ENCODE results near the gene TUBB1.

TUBB1 gene

GRCh38 chr20:59000326-59000725 is 18.9 kb upstream of the TUBB1 start:
- H3K9ac ChIP-seq (ENCODE audit: low read length in 2 of 2): no peak overlapping the region
- no peaks in the 10 kb centered on the region for H3K27me3 ChIP-seq (ENCODE audit: control insufficient read depth in 1 of 2, insufficient read depth in 2 of 2, low read length in 2 of 2)
- H3K36me3 ChIP-seq (ENCODE audit: control insufficient read depth in 2 of 2, insufficient read depth in 2 of 2, low read length in 2 of 2): peaks cover 30 to 40% of the 10 kb centered on the region in 2 donors
- no peak overlapping the region for H3K27ac ChIP-seq (ENCODE audit: low read length)
- no peak overlapping the region for H3K4me3 ChIP-seq (ENCODE audit: low read length in 2 of 2)
- peaks cover 11% of the 10 kb centered on the region for H3K4me1 ChIP-seq (ENCODE audit: control insufficient read depth, insufficient read depth, low read length)
- no peaks in the 10 kb centered on the region for H3K9me3 ChIP-seq (ENCODE audit: control insufficient read depth in 2 of 2, low read length in 2 of 2)

- Histone ChIP-seq H3K27me3 (ENCODE audit: control insufficient read depth in 1 of 2, insufficient read depth in 2 of 2, low read length in 2 of 2) (no peaks in the 10 kb centered on the region), H3K36me3 (ENCODE audit: control insufficient read depth in 2 of 2, insufficient read depth in 2 of 2, low read length in 2 of 2) (peaks cover 23 to 34% of the 10 kb centered on the region in 2 donors), H3K27ac (ENCODE audit: low read length) (no peak overlapping the region), H3K4me3 (ENCODE audit: low read length in 2 of 2) (no peak overlapping the region), H3K9me3 (ENCODE audit: control insufficient read depth in 2 of 2, low read length in 2 of 2) (no peaks in the 10 kb centered on the region), H3K9ac (ENCODE audit: low read length in 2 of 2) (no peak overlapping the region), H3K4me1 (ENCODE audit: control insufficient read depth, insufficient read depth, low read length) (peaks cover 18% of the 10 kb centered on the region)
Measured at GRCh38 chr20:59001068-59001448, 18.2 kb upstream of the TUBB1 start.

- no peaks in the 10 kb centered on the region for H3K27me3 ChIP-seq (ENCODE audit: control insufficient read depth in 1 of 2, insufficient read depth in 2 of 2, low read length in 2 of 2)
- no peak overlapping the region for H3K27ac ChIP-seq (ENCODE audit: low read length)
- no peak overlapping the region for H3K4me3 ChIP-seq (ENCODE audit: low read length in 2 of 2)
- peaks cover 17 to 29% of the 10 kb centered on the region in 2 donors for H3K36me3 ChIP-seq (ENCODE audit: control insufficient read depth in 2 of 2, insufficient read depth in 2 of 2, low read length in 2 of 2)
- peaks cover 23% of the 10 kb centered on the region for H3K4me1 ChIP-seq (ENCODE audit: control insufficient read depth, insufficient read depth, low read length)
- H3K9ac ChIP-seq (ENCODE audit: low read length in 2 of 2): no peak overlapping the region
- H3K9me3 ChIP-seq (ENCODE audit: control insufficient read depth in 2 of 2, low read length in 2 of 2): no peaks in the 10 kb centered on the region
Measured at GRCh38 chr20:59001449-59002171, 17.6 kb upstream of the TUBB1 start.

DNA sequence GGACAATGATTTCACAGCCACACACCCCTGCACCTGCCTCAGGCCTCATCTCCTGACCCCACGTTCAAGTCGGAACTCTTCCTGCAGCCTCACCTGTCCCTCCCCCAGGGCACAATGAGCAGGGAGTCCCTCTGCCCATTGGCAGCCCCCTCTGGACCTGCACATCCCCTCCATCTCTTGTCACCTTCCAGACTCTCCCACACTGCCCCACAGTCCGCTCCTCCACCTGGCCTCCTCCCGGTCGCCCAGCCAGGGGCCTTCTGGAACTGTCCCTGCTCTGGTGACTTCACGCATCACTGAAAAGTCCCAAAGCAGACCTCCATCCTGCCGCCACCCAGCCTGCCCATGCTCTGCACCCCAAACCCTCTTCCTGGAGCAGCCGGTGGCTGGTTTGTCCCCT is 16.8 kb upstream of the TUBB1 start:
- peaks cover 26% of the 10 kb centered on the region for H3K4me1 ChIP-seq (ENCODE audit: control insufficient read depth, insufficient read depth, low read length)
- no peak overlapping the region for H3K9ac ChIP-seq (ENCODE audit: low read length in 2 of 2)
- H3K36me3 ChIP-seq (ENCODE audit: control insufficient read depth in 2 of 2, insufficient read depth in 2 of 2, low read length in 2 of 2): peaks cover 10 to 26% of the 10 kb centered on the region in 2 donors
- no peaks in the 10 kb centered on the region for H3K9me3 ChIP-seq (ENCODE audit: control insufficient read depth in 2 of 2, low read length in 2 of 2)
- H3K27ac ChIP-seq (ENCODE audit: low read length): no peak overlapping the region
- no peak overlapping the region for H3K4me3 ChIP-seq (ENCODE audit: low read length in 2 of 2)
- no peaks in the 10 kb centered on the region for H3K27me3 ChIP-seq (ENCODE audit: control insufficient read depth in 1 of 2, insufficient read depth in 2 of 2, low read length in 2 of 2)

DNA sequence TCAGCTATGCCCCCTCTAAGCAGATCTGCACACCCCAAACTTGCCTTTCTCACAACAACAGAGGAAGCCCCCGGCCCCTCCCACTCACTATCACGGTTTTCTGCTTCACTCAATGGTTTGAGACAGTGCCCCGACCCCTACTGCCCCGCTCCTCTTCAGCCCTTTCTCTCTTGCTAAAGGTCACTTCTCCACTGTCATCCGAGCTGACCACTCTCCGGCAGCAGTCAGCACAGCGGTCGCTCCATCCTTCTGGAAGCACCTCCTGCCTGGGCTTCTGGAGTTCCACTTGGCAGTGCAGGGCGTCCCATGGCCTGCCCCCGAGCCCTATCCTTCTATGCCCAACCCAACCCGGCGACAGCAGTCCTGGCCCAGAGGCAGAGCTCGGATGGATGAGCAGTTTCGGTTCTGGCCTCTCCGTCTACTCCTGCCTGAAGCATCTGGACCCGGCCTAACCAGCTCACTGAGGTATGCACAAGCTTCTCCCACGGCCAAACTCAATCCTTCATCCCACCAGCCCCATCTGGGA is 16.3 kb upstream of the TUBB1 start:
- H3K9me3 ChIP-seq (ENCODE audit: control insufficient read depth in 2 of 2, low read length in 2 of 2): no peaks in the 10 kb centered on the region
- H3K36me3 ChIP-seq (ENCODE audit: control insufficient read depth in 2 of 2, insufficient read depth in 2 of 2, low read length in 2 of 2): peaks cover 6 to 20% of the 10 kb centered on the region in 2 donors
- H3K4me3 ChIP-seq (ENCODE audit: low read length in 2 of 2): no peak overlapping the region
- no peak overlapping the region for H3K27ac ChIP-seq (ENCODE audit: low read length)
- peaks cover 27% of the 10 kb centered on the region for H3K4me1 ChIP-seq (ENCODE audit: control insufficient read depth, insufficient read depth, low read length)
- H3K27me3 ChIP-seq (ENCODE audit: control insufficient read depth in 1 of 2, insufficient read depth in 2 of 2, low read length in 2 of 2): no peaks in the 10 kb centered on the region
- H3K9ac ChIP-seq (ENCODE audit: low read length in 2 of 2): no peak overlapping the region

- H3K9ac ChIP-seq (ENCODE audit: low read length in 2 of 2): no peak overlapping the region
- H3K9me3 ChIP-seq (ENCODE audit: control insufficient read depth in 2 of 2, low read length in 2 of 2): no peaks in the 10 kb centered on the region
- no peak overlapping the region for H3K27ac ChIP-seq (ENCODE audit: low read length)
- H3K36me3 ChIP-seq (ENCODE audit: control insufficient read depth in 2 of 2, insufficient read depth in 2 of 2, low read length in 2 of 2): peaks cover under 1 to 17% of the 10 kb centered on the region in 2 donors
- H3K4me3 ChIP-seq (ENCODE audit: low read length in 2 of 2): no peak overlapping the region
- peaks cover 27% of the 10 kb centered on the region for H3K4me1 ChIP-seq (ENCODE audit: control insufficient read depth, insufficient read depth, low read length)
- no peaks in the 10 kb centered on the region for H3K27me3 ChIP-seq (ENCODE audit: control insufficient read depth in 1 of 2, insufficient read depth in 2 of 2, low read length in 2 of 2)
Measured at GRCh38 chr20:59003836-59004492, 15.3 kb upstream of the TUBB1 start.

GRCh38 chr20:59004493-59004762 is 14.8 kb upstream of the TUBB1 start:
- H3K36me3 ChIP-seq (ENCODE audit: control insufficient read depth in 2 of 2, insufficient read depth in 2 of 2, low read length in 2 of 2): peaks cover 0 to 14% of the 10 kb centered on the region in 2 donors
- no peak overlapping the region for H3K27ac ChIP-seq (ENCODE audit: low read length)
- H3K9me3 ChIP-seq (ENCODE audit: control insufficient read depth in 2 of 2, low read length in 2 of 2): no peaks in the 10 kb centered on the region
- H3K4me1 ChIP-seq (ENCODE audit: control insufficient read depth, insufficient read depth, low read length): peaks cover 27% of the 10 kb centered on the region
- H3K9ac ChIP-seq (ENCODE audit: low read length in 2 of 2): no peak overlapping the region
- no peak overlapping the region for H3K4me3 ChIP-seq (ENCODE audit: low read length in 2 of 2)
- no peaks in the 10 kb centered on the region for H3K27me3 ChIP-seq (ENCODE audit: control insufficient read depth in 1 of 2, insufficient read depth in 2 of 2, low read length in 2 of 2)

- Histone ChIP-seq H3K36me3 (ENCODE audit: control insufficient read depth in 2 of 2, insufficient read depth in 2 of 2, low read length in 2 of 2) (peaks cover 0 to 13% of the 10 kb centered on the region in 2 donors), H3K9me3 (ENCODE audit: control insufficient read depth in 2 of 2, low read length in 2 of 2) (no peaks in the 10 kb centered on the region), H3K27me3 (ENCODE audit: control insufficient read depth in 1 of 2, insufficient read depth in 2 of 2, low read length in 2 of 2) (no peaks in the 10 kb centered on the region), H3K27ac (ENCODE audit: low read length) (peak overlapping the region; percentile 53), H3K9ac (ENCODE audit: low read length in 2 of 2) (peak overlapping the region in 1 of 2 donors; percentile 36), H3K4me1 (ENCODE audit: control insufficient read depth, insufficient read depth, low read length) (peaks cover 27% of the 10 kb centered on the region), H3K4me3 (ENCODE audit: low read length in 2 of 2) (peak overlapping the region; percentile 84 to 89)
Measured at GRCh38 chr20:59004763-59005522, 14.3 kb upstream of the TUBB1 start.

GRCh38 chr20:59005523-59006166 is 13.6 kb upstream of the TUBB1 start:
- Histone ChIP-seq H3K4me3 (ENCODE audit: low read length in 2 of 2) (peak overlapping the region; percentile 84 to 89), H3K27ac (ENCODE audit: low read length) (peak overlapping the region; percentile 53), H3K4me1 (ENCODE audit: control insufficient read depth, insufficient read depth, low read length) (peaks cover 27% of the 10 kb centered on the region), H3K27me3 (ENCODE audit: control insufficient read depth in 1 of 2, insufficient read depth in 2 of 2, low read length in 2 of 2) (no peaks in the 10 kb centered on the region), H3K9me3 (ENCODE audit: control insufficient read depth in 2 of 2, low read length in 2 of 2) (no peaks in the 10 kb centered on the region), H3K9ac (ENCODE audit: low read length in 2 of 2) (peak overlapping the region; percentile 90 to 91), H3K36me3 (ENCODE audit: control insufficient read depth in 2 of 2, insufficient read depth in 2 of 2, low read length in 2 of 2) (peaks cover 0 to 8% of the 10 kb centered on the region in 2 donors)

DNA sequence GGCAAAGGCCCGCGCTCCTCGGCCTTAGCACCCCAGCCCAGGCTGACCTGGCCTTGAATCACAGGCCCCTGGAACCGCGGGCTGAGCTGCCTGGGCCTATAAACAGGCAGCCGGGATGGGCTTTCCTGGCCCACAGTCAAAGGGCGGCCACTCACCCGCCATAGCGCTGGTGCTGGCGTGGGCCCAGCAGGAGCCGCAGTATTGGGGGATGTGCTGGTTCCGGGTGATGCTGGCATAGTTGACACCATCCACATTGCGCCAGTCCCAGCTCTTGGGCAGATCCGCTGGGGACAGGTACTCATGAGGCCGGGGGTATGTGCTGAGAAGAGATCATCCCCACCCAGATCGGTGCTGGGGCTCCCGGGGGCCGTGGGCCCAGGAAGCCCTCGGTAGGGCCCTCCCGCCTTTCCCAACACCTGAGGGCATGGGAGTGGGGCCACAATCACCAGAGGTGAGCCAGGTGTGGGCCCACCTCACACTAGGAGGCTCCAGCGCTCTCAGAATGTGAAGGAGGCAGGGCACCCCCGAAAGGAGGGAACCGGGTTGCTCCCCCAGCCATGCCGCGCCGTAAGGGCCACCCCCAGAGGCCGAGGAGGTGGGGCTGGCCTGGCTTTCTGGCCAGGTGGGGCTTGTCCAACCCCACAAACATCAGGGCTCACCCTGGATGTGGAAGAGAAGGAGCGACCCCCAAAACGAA is 12.9 kb upstream of the TUBB1 start:
- H3K9ac ChIP-seq (ENCODE audit: low read length in 2 of 2): peak overlapping the region; percentile 90 to 91
- peak overlapping the region; percentile 84 to 89 for H3K4me3 ChIP-seq (ENCODE audit: low read length in 2 of 2)
- peak overlapping the region; percentile 53 for H3K27ac ChIP-seq (ENCODE audit: low read length)
- peaks cover 27% of the 10 kb centered on the region for H3K4me1 ChIP-seq (ENCODE audit: control insufficient read depth, insufficient read depth, low read length)
- H3K36me3 ChIP-seq (ENCODE audit: control insufficient read depth in 2 of 2, insufficient read depth in 2 of 2, low read length in 2 of 2): peaks cover 0 to 4% of the 10 kb centered on the region in 2 donors
- no peaks in the 10 kb centered on the region for H3K27me3 ChIP-seq (ENCODE audit: control insufficient read depth in 1 of 2, insufficient read depth in 2 of 2, low read length in 2 of 2)
- H3K9me3 ChIP-seq (ENCODE audit: control insufficient read depth in 2 of 2, low read length in 2 of 2): no peaks in the 10 kb centered on the region
